IMR-90 (cell line): Measurements from ENCODE around the gene CAMTA1. TPM values are rescaled to one million over a fixed set of nuclear protein-coding genes. Genes with fewer than 3 reads are reported as not detected.

ENCODE experiments used
- ATAC-seq: fragments of 200-7000 bp; cut with Tn5 transposase; 2 replicates; pipeline ENCODE4 v1.9.1; 2020; ENCODE audit warnings: low read depth, mild to moderate bottlenecking, moderate library complexity
- BruUV-seq: library from RNA; stranded (reverse); fragments of 400-500 nt; replicated peaks from 2 replicates; lab custom pipeline; 2021; lab: Mats Ljungman, UMichigan
- CTCF ChIA-PET: fragments of 300-600 bp; formaldehyde crosslinking; extraction: SDS; loops from one replicate; lab custom pipeline; 2021; ENCODE audit warnings: antibody characterized with exemption; lab: Yijun Ruan, JAX
- POLR2A ChIA-PET: fragments of 300-600 bp; sonication (Branson Sonifier 250); formaldehyde crosslinking; loops from one replicate; lab custom pipeline; 2022; ENCODE audit warnings: antibody characterized with exemption; ENCODE audit not compliant: unreplicated experiment; lab: Charles Lee
- DNase-seq: peaks from one replicate; pipeline ENCODE4 v3.0.0; 2013
- H2AFZ ChIP-seq: replicated peaks from 2 replicates; pipeline ENCODE3; 2013; ENCODE audit warnings: low read length, mild to moderate bottlenecking; ENCODE audit not compliant: poor library complexity
- H2AK5ac ChIP-seq: 2 replicates; pipeline ENCODE4 v1.6.1; 2013; ENCODE audit warnings: low read depth, low read length, inconsistent platforms
- H2AK9ac ChIP-seq: replicated peaks from 2 replicates; pipeline ENCODE3; 2013; ENCODE audit warnings: mild to moderate bottlenecking, low read depth, low read length, moderate library complexity; ENCODE audit not compliant: poor library complexity
- H2BK120ac ChIP-seq: 2 replicates; pipeline ENCODE4 v1.6.1; 2013; ENCODE audit warnings: low read depth, low read length, inconsistent platforms
- H2BK15ac ChIP-seq: 3 replicates; pipeline ENCODE4 v1.6.1; 2013; ENCODE audit warnings: low read depth, low read length, inconsistent platforms
- H2BK20ac ChIP-seq: 2 replicates; pipeline ENCODE4 v1.6.1; 2013; ENCODE audit warnings: low read depth, mild to moderate bottlenecking, inconsistent platforms, low read length, moderate library complexity
- H2BK5ac ChIP-seq: 2 replicates; pipeline ENCODE4 v1.6.1; 2013; ENCODE audit warnings: mild to moderate bottlenecking, low read depth, low read length, inconsistent platforms; ENCODE audit not compliant: poor library complexity, severe bottlenecking
- H3K14ac ChIP-seq: replicated peaks from 2 replicates; pipeline ENCODE4 v1.6.1; 2013; ENCODE audit warnings: low read depth, low read length, inconsistent platforms
- H3K18ac ChIP-seq: 2 replicates; pipeline ENCODE4 v1.6.1; 2013; ENCODE audit warnings: low read depth, low read length, control low read depth
- H3K23ac ChIP-seq: 2 replicates; pipeline ENCODE4 v1.6.1; 2013; ENCODE audit warnings: low read depth, low read length, inconsistent platforms
- H3K27ac ChIP-seq: 2 replicates; pipeline ENCODE4 v1.5.1; 2013; ENCODE audit warnings: mild to moderate bottlenecking, control low read depth, low read length; ENCODE audit not compliant: insufficient read depth
- H3K27me3 ChIP-seq: 2 replicates; pipeline ENCODE4 v1.6.1; 2013; ENCODE audit warnings: low read length; ENCODE audit not compliant: control insufficient read depth, insufficient read depth
- H3K36me3 ChIP-seq: 2 replicates; pipeline ENCODE4 v1.6.1; 2013; ENCODE audit warnings: low read length, mixed read lengths; ENCODE audit not compliant: control insufficient read depth, insufficient read depth
- H3K4ac ChIP-seq: 2 replicates; pipeline ENCODE4 v1.6.1; 2013; ENCODE audit warnings: low read depth, low read length, inconsistent platforms
- H3K4me1 ChIP-seq: 2 replicates; pipeline ENCODE4 v1.6.1; 2013; ENCODE audit warnings: low read length, mixed read lengths; ENCODE audit not compliant: control insufficient read depth, insufficient read depth
- H3K4me2 ChIP-seq: 2 replicates; pipeline ENCODE4 v1.6.1; 2013; ENCODE audit warnings: low read depth, mild to moderate bottlenecking, control low read depth, low read length, moderate library complexity
- H3K4me3 ChIP-seq: 2 replicates; pipeline ENCODE4 v1.5.1; 2013; ENCODE audit warnings: low read depth, mild to moderate bottlenecking, control low read depth, low read length, moderate library complexity; ENCODE audit not compliant: insufficient read depth
- H3K56ac ChIP-seq: 2 replicates; pipeline ENCODE4 v1.6.1; 2013; ENCODE audit warnings: low read length, inconsistent platforms; ENCODE audit not compliant: insufficient read depth; ENCODE audit errors: extremely low read depth
- H3K79me1 ChIP-seq, 2 experiments: 2 replicates each; pipeline ENCODE4 v1.6.1; 2013; ENCODE audit warnings: low read length in 2 of 2, inconsistent platforms in 1 of 2, low read depth in 1 of 2
- H3K9ac ChIP-seq: 2 replicates; pipeline ENCODE4 v1.6.1; 2013; ENCODE audit warnings: low read depth, low read length, control low read depth
- H3K9me1 ChIP-seq: 2 replicates; pipeline ENCODE4 v1.6.1; 2013; ENCODE audit warnings: low read length, inconsistent platforms; ENCODE audit not compliant: insufficient read depth
- H3K9me3 ChIP-seq: 2 replicates; pipeline ENCODE4 v1.6.1; 2013; ENCODE audit warnings: low read length; ENCODE audit not compliant: control insufficient read depth, insufficient read depth
- H4K20me1 ChIP-seq: 2 replicates; pipeline ENCODE4 v1.6.1; 2013; ENCODE audit warnings: low read length, inconsistent platforms; ENCODE audit not compliant: insufficient read depth
- H4K5ac ChIP-seq: 2 replicates; pipeline ENCODE4 v1.6.1; 2013; ENCODE audit warnings: mild to moderate bottlenecking, low read depth, low read length, control low read depth
- H4K8ac ChIP-seq, 2 experiments: 2 replicates each; pipeline ENCODE4 v1.6.1; 2013; ENCODE audit warnings: low read depth in 2 of 2, low read length in 2 of 2, control low read depth in 1 of 2, inconsistent platforms in 1 of 2
- H4K91ac ChIP-seq: 2 replicates; pipeline ENCODE4 v1.6.1; 2013; ENCODE audit warnings: low read depth, low read length, inconsistent platforms; ENCODE audit not compliant: insufficient read depth
- FOS ChIP-seq: fragments of 150-350 bp; IDR thresholded peaks from 2 replicates; pipeline ENCODE4 v1.6.1; 2016; ENCODE audit warnings: low read depth, low read length
- RCOR1 ChIP-seq: IDR thresholded peaks from 2 replicates; pipeline ENCODE4 v1.6.1; 2012; ENCODE audit warnings: mild to moderate bottlenecking, low read length, improper control_type of control experiment; ENCODE audit not compliant: insufficient replicate concordance
- WGBS, 2 experiments: methylation state at CpG; one replicate each; pipeline versions ENCODE4 v1.1.5 to v1.1.7; 2013; ENCODE audit warnings: missing lambda C conversion rate in 2 of 2; ENCODE audit not compliant: insufficient read length in 1 of 2; ENCODE audit errors: extremely low coverage in 2 of 2; 5-methylcytosine and 5-hydroxymethylcytosine counted together
- dilution Hi-C: fragments of 300-500 bp; cut with HindIII; formaldehyde crosslinking; loops from one replicate; pipeline ENCODE4 v1.14.3; 2018; ENCODE audit warnings: low sequenced_read_pairs; ENCODE audit not compliant: unreplicated experiment
- in situ Hi-C: fragments of 300-500 bp; cut with MboI; formaldehyde crosslinking; loops from 3 replicates; pipeline ENCODE4 v1.14.3; 2019; ENCODE audit warnings: low sequenced_read_pairs, inconsistent platforms, mixed read lengths
- intact Hi-C: fragments of 100-400 bp; cut with micrococcal nuclease; formaldehyde crosslinking; loops from 2 replicates; pipeline ENCODE4 v1.10.0; 2022
- polyA plus RNA-seq, 3 experiments: library from polyadenylated mRNA; depleted of rRNA; stranded (reverse); fragments of >200 nt; gene quantifications; 2 replicates each; pipeline ENCODE4 v1.2.3, GENCODE V29; 2012; ENCODE audit warnings: low replicate concordance in 1 of 3
- total RNA-seq: library from RNA; depleted of rRNA; stranded (reverse); fragments of >200 nt; gene quantifications from 2 replicates; pipeline ENCODE4 v1.2.3, GENCODE V29; 2012

The CAMTA1 gene
- total and polyA plus RNA-seq, 2 of the 4 experiments (the other 2 are of a cell fraction): 35.5 to 74.3 TPM

- Histone ChIP-seq H2BK20ac (no peak overlapping the region), H3K56ac (no peak overlapping the region), H3K4me2 (no peak overlapping the region), H2AFZ (no peak overlapping the region), H4K20me1 (no peaks in the 10 kb centered on the region), H3K9me1 (peaks cover 3% of the 10 kb centered on the region; the same call in 1 of the 2 replicates), H3K36me3 (no peaks in the 10 kb centered on the region), H3K4me1 (peaks cover 5% of the 10 kb centered on the region; the same call in 1 of the 2 replicates), H2BK15ac (no peak overlapping the region), H4K5ac (no peak overlapping the region), H4K91ac (no peak overlapping the region), H2BK5ac (no peak overlapping the region), H3K9me3 (no peaks in the 10 kb centered on the region), H2BK120ac (no peak overlapping the region), H2AK9ac (no peak overlapping the region), H2AK5ac (no peak overlapping the region), H3K9ac (no peak overlapping the region), H4K8ac (no peak overlapping the region), H3K4ac (no peak overlapping the region), H3K79me1 (no peaks in the 10 kb centered on the region), H3K27me3 (peaks cover 29% of the 10 kb centered on the region), H3K23ac (no peak overlapping the region), H3K4me3 (no peak overlapping the region), H3K27ac (no peak overlapping the region), H3K14ac (no peak overlapping the region), H3K18ac (no peak overlapping the region)
- WGBS, 2 experiments: 20% methylated on average over 10 of the region's 41 CpGs; no CpG with 5 or more reads in 1 of the 2 experiments
- ChIA-PET CTCF (no interaction called here), POLR2A (no interaction called here)
- DNase-seq (no peak), ATAC-seq (no peak; the same call in 1 of the 2 replicates)
- in situ Hi-C loops (no loop called here), dilution Hi-C loops (no loop called here), intact Hi-C loops (no loop called here)
- BruUV-seq: no TSS peak
- TF ChIP-seq FOS (no peak), RCOR1 (no peak)
Observed at GRCh38 chr1:6962996-6963911, 178.0 kb downstream of the CAMTA1 start.
